ENCODE data around the gene NCKAP1.

DNA sequence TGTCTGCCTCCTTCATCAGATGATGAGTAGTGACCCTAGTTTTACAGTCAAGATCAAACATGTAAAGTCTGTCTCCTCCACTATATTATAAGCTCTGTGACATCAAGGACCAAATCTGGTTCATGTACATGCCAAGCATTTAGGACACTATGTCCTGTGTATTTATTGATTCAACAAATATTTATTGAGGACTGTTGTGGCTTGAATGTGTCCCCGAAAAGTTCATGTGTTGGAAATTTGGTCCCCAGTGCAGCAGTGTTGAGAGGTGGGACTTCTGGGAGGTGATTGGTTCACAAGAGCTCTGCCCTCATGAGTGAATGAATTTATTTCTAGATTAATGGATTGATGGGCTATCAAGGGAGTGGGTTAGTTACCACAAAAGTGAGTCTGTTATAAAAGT lies 125.2 kb downstream of the NCKAP1 start:
- TF ChIP-seq POLR2A (IDR thresholded peaks at IDR 0.05): no peak
- TF ChIP-seq, protein P1, sequence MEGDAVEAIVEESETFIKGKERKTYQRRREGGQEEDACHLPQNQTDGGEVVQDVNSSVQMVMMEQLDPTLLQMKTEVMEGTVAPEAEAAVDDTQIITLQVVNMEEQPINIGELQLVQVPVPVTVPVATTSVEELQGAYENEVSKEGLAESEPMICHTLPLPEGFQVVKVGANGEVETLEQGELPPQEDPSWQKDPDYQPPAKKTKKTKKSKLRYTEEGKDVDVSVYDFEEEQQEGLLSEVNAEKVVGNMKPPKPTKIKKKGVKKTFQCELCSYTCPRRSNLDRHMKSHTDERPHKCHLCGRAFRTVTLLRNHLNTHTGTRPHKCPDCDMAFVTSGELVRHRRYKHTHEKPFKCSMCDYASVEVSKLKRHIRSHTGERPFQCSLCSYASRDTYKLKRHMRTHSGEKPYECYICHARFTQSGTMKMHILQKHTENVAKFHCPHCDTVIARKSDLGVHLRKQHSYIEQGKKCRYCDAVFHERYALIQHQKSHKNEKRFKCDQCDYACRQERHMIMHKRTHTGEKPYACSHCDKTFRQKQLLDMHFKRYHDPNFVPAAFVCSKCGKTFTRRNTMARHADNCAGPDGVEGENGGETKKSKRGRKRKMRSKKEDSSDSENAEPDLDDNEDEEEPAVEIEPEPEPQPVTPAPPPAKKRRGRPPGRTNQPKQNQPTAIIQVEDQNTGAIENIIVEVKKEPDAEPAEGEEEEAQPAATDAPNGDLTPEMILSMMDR (IDR thresholded peaks at IDR 0.05): no peak
